Measurements from ENCODE around the gene BCAR3. TPM values are rescaled to one million over a fixed set of nuclear protein-coding genes. Genes with fewer than 3 reads are reported as not detected.
A peak's percentile ranks its signal among the peaks of the same experiment; 100 is the strongest.

The BCAR3 gene
- total and polyA plus RNA-seq, 7 experiments from 2014 or later, result 0.22 to 1.7 (median 0.84) TPM

DNA sequence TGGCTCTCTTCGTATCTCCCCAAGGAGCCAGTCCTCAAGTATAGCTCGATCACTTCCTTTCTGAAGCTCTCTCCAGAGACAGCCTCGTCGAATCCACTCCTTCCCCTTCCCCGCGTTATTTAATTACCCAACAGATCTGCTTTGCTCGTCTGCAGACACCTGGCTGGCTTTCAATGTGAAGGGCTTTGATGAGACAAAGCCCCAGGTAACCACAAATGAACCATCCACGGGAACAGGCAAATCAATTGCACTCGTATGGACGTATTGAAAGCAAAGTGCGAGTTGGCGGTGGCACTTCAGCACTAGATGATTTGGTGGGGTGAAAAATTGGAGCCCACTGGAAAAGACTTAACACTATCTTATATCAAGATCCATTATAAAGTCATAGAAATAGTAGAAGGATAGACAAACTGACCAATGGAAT is 364 bp upstream of the BCAR3 start:
- Histone ChIP-seq H3K4me1 (ENCODE audit: control insufficient read depth in 2 of 2, insufficient read depth in 2 of 2, low read length in 2 of 2) (peaks cover 0 to 3% of the 10 kb centered on the region in 2 donors), H3K9me3 (ENCODE audit: control insufficient read depth in 2 of 3, low read length in 3 of 3) (no peaks in the 10 kb centered on the region), H3K27me3 (ENCODE audit: control insufficient read depth in 2 of 2, insufficient read depth in 2 of 2, low read length in 2 of 2) (no peaks in the 10 kb centered on the region), H3K27ac (ENCODE audit: low read depth, low read length) (no peak overlapping the region), H3K36me3 (ENCODE audit: control insufficient read depth in 2 of 3, insufficient read depth in 3 of 3, low read length in 3 of 3) (no peaks in the 10 kb centered on the region), H3K4me3 (ENCODE audit: low read length) (peak overlapping the region; percentile 18)
- peaks cover 6 to 11% (median 11%) of the 10 kb centered on the region in 7 donors for H3K4me1 Mint-ChIP-seq
- H3K36me3 Mint-ChIP-seq, result peaks cover 0 to 5% (median 0%) of the 10 kb centered on the region in 5 donors
- ChIA-PET POLR2A (no interaction called here), CTCF (no interaction called here)
- peaks cover 0 to 1% (median 0%) of the 10 kb centered on the region in 11 donors for H3K9me3 Mint-ChIP-seq
- H3K27me3 Mint-ChIP-seq, result peaks cover 38 to 83% (median 56%) of the 10 kb centered on the region in 5 donors
- no peak overlapping the region for H3K27ac Mint-ChIP-seq
- H3K4me3 Mint-ChIP-seq, result peak overlapping the region; percentile 61 to 88 (median 72)
- ATAC-seq (no peak), DNase-seq (no peak)
- intact Hi-C loops (cut with micrococcal nuclease), result no loop called here

DNA sequence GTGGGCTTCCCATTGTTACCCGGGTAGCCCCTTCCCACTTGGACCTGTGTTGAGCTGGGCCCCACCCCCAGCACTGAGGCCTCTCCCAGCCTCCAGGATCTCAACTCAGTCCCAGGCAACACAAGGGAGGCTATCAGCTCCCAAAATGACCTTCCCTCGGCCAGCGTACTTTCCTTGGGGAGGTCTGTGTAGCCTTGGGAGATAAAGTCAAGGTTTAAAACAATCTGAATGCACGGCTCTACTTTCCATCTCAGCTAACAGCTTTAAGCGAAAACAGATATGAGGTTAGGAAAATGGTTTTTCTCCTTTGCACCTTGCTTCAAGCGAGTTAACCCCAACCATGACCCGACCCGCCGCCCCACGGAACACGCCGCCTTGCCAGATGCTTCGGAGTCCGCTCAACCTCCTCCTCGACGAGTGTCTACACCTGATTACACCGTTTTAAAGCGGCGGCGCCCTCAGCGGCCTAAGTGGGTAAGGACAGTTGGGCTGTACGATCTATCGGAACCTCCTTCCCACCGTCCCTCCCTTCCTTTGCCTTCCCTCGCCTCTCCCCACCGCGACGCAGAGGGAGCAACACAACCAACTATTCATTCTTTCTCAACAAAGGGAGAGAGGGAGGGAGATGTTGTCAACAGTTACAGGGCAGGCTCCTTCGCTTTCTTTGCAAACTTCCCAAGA is 1.1 kb downstream of the BCAR3 start:
- Histone ChIP-seq H3K27ac (ENCODE audit: low read depth, low read length) (no peak overlapping the region), H3K27me3 (ENCODE audit: control insufficient read depth in 2 of 2, insufficient read depth in 2 of 2, low read length in 2 of 2) (no peaks in the 10 kb centered on the region), H3K4me1 (ENCODE audit: control insufficient read depth in 2 of 2, insufficient read depth in 2 of 2, low read length in 2 of 2) (peaks cover 0 to 3% of the 10 kb centered on the region in 2 donors), H3K9me3 (ENCODE audit: control insufficient read depth in 2 of 3, low read length in 3 of 3) (no peaks in the 10 kb centered on the region), H3K36me3 (ENCODE audit: control insufficient read depth in 2 of 3, insufficient read depth in 3 of 3, low read length in 3 of 3) (no peaks in the 10 kb centered on the region), H3K4me3 (ENCODE audit: low read length) (no peak overlapping the region)
- peaks cover 0 to 5% (median 0%) of the 10 kb centered on the region in 5 donors for H3K36me3 Mint-ChIP-seq
- H3K27ac Mint-ChIP-seq, result peak overlapping the region in 1 of 9 donors; percentile 26
- DNase-seq (peak in 4 of 9 donors; percentile 4 to 38 (median 6)), ATAC-seq (peak; percentile 77)
- peaks cover 0 to 1% (median 0%) of the 10 kb centered on the region in 11 donors for H3K9me3 Mint-ChIP-seq
- peaks cover 6 to 11% (median 11%) of the 10 kb centered on the region in 7 donors for H3K4me1 Mint-ChIP-seq
- intact Hi-C loops (cut with micrococcal nuclease), result no loop called here
- H3K4me3 Mint-ChIP-seq, result peak overlapping the region; percentile 64 to 86 (median 74)
- ChIA-PET CTCF (no interaction called here), POLR2A (no interaction called here)
- H3K27me3 Mint-ChIP-seq, result peaks cover 38 to 76% (median 56%) of the 10 kb centered on the region in 5 donors

DNA sequence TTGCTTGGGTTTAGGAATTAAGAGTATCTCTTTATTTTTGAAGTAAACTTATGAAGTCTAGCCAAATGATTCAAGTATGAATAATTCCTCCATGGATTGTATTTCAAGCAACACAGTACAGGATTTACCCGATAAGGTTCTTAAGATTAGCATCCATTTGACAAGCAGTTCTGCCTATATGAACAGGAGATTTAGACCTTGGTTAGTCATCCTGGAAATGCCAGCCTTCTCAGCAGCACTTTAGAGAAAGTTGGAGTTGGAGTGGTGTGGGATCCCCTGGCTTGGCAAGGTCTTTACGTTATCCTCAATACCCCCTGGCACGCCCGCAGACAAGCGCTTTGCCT is 1.6 kb downstream of the BCAR3 start:
- ChIA-PET CTCF (no interaction called here), POLR2A (no interaction called here)
- no peak for ATAC-seq
- H3K9me3 ChIP-seq (ENCODE audit: control insufficient read depth in 2 of 3, low read length in 3 of 3), result no peaks in the 10 kb centered on the region
- H3K27ac ChIP-seq (ENCODE audit: low read depth, low read length), result no peak overlapping the region
- DNase-seq, result no peak
- H3K4me1 ChIP-seq (ENCODE audit: control insufficient read depth in 2 of 2, insufficient read depth in 2 of 2, low read length in 2 of 2), result peaks cover 0 to 3% of the 10 kb centered on the region in 2 donors
- no peak overlapping the region for H3K4me3 ChIP-seq (ENCODE audit: low read length)
- Mint-ChIP-seq H3K27me3 (peaks cover 41 to 74% (median 52%) of the 10 kb centered on the region in 5 donors), H3K4me3 (peak overlapping the region in 1 of 10 donors; percentile 64), H3K36me3 (peaks cover 0 to 5% (median 0%) of the 10 kb centered on the region in 5 donors), H3K4me1 (peaks cover 6 to 11% (median 11%) of the 10 kb centered on the region in 7 donors), H3K9me3 (peaks cover 0 to 1% (median 0%) of the 10 kb centered on the region in 11 donors), H3K27ac (no peak overlapping the region)
- intact Hi-C loops (cut with micrococcal nuclease), result no loop called here
- no peaks in the 10 kb centered on the region for H3K36me3 ChIP-seq (ENCODE audit: control insufficient read depth in 2 of 3, insufficient read depth in 3 of 3, low read length in 3 of 3)
- H3K27me3 ChIP-seq (ENCODE audit: control insufficient read depth in 2 of 2, insufficient read depth in 2 of 2, low read length in 2 of 2), result no peaks in the 10 kb centered on the region

DNA sequence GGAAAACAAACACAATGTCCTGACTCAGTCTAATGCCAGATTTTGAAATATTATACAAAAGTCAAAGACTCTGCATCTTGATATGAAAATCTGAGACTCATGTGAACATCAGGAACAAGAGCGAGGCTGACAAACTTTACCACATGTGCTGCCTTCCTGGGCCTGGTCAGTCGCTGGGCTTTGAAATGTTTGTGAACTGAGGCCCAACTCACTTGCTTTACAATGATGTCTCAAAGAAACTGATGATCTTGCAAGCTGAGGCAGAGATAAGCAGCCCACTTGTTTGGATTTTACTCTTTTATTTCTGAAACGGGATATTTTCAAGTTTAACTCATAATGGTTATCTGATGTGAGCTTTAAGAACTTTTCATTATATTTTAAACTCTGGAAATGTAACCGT is 2.1 kb downstream of the BCAR3 start:
- H3K9me3 Mint-ChIP-seq, result peaks cover 0 to 1% (median 0%) of the 10 kb centered on the region in 11 donors
- H3K27ac Mint-ChIP-seq, result no peak overlapping the region
- H3K27me3 ChIP-seq (ENCODE audit: control insufficient read depth in 2 of 2, insufficient read depth in 2 of 2, low read length in 2 of 2), result no peaks in the 10 kb centered on the region
- ATAC-seq, result no peak
- ChIA-PET POLR2A (no interaction called here), CTCF (no interaction called here)
- H3K9me3 ChIP-seq (ENCODE audit: control insufficient read depth in 2 of 3, low read length in 3 of 3), result no peaks in the 10 kb centered on the region
- H3K27ac ChIP-seq (ENCODE audit: low read depth, low read length), result no peak overlapping the region
- peaks cover 41 to 71% (median 52%) of the 10 kb centered on the region in 5 donors for H3K27me3 Mint-ChIP-seq
- no peaks in the 10 kb centered on the region for H3K36me3 ChIP-seq (ENCODE audit: control insufficient read depth in 2 of 3, insufficient read depth in 3 of 3, low read length in 3 of 3)
- peaks cover 6 to 11% (median 11%) of the 10 kb centered on the region in 7 donors for H3K4me1 Mint-ChIP-seq
- H3K4me1 ChIP-seq (ENCODE audit: control insufficient read depth in 2 of 2, insufficient read depth in 2 of 2, low read length in 2 of 2), result peaks cover 0 to 3% of the 10 kb centered on the region in 2 donors
- H3K4me3 Mint-ChIP-seq, result peak overlapping the region in 1 of 10 donors; percentile 7
- no peak overlapping the region for H3K4me3 ChIP-seq (ENCODE audit: low read length)
- DNase-seq, result no peak
- intact Hi-C loops (cut with micrococcal nuclease), result no loop called here
- peaks cover 0 to 5% (median 0%) of the 10 kb centered on the region in 5 donors for H3K36me3 Mint-ChIP-seq

DNA sequence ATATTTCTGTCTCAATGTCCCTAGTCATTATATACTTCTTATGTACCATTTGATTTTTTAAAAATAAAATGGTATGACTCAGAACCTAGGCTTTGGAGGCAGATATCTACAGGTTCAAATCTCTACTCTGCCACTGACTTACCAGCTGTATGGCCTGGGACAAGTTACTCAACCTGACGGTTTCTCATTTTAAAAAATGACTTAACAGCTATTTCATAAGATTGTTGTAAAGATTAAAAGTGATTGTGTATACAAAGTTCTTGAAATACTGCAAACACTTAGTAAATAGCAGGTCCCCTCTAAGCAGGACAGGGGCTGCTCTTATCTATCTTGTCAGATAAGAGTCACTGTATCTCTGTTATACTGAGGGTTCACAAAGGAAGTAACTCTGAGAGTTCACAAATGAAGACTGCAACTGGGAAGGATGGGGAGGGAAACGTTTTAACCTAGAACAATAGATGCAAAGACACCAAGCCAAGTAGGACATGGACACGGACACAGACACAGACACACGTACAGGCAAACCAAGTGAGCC is 2.6 kb downstream of the BCAR3 start:
- DNase-seq (no peak), ATAC-seq (no peak)
- no peaks in the 10 kb centered on the region for H3K9me3 ChIP-seq (ENCODE audit: control insufficient read depth in 2 of 3, low read length in 3 of 3)
- ChIA-PET POLR2A (no interaction called here), CTCF (no interaction called here)
- H3K4me3 ChIP-seq (ENCODE audit: low read length), result no peak overlapping the region
- Mint-ChIP-seq H3K9me3 (peaks cover 0 to 1% (median 0%) of the 10 kb centered on the region in 11 donors), H3K36me3 (peaks cover 0 to 5% (median 0%) of the 10 kb centered on the region in 5 donors), H3K27me3 (peaks cover 41 to 66% (median 47%) of the 10 kb centered on the region in 5 donors), H3K27ac (no peak overlapping the region), H3K4me3 (peak overlapping the region in 2 of 10 donors; percentile 21 to 26), H3K4me1 (peaks cover 6 to 11% (median 11%) of the 10 kb centered on the region in 7 donors)
- H3K36me3 ChIP-seq (ENCODE audit: control insufficient read depth in 2 of 3, insufficient read depth in 3 of 3, low read length in 3 of 3), result no peaks in the 10 kb centered on the region
- H3K27me3 ChIP-seq (ENCODE audit: control insufficient read depth in 2 of 2, insufficient read depth in 2 of 2, low read length in 2 of 2), result no peaks in the 10 kb centered on the region
- H3K27ac ChIP-seq (ENCODE audit: low read depth, low read length), result no peak overlapping the region
- intact Hi-C loops (cut with micrococcal nuclease), result no loop called here
- H3K4me1 ChIP-seq (ENCODE audit: control insufficient read depth in 2 of 2, insufficient read depth in 2 of 2, low read length in 2 of 2), result peaks cover 0 to 3% of the 10 kb centered on the region in 2 donors

DNA sequence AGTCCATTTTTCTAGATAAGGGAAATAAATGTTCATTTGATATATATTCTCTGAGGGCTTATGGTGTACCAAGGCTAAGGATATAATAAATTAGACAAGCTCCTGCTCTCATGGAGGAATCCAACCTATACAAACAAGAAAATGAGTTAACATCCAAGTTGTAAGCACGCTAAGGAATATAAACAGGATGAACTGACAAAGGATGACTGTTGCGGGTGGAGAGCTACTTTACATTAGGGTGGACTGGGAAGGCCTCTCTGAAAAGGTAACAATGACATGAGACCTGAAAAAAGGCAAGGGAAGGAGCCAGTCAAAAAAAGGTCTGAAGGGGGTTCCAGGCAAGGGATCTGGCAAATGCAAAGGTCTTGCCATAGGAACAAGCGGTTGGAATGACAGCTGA is 3.1 kb downstream of the BCAR3 start:
- Histone ChIP-seq H3K4me1 (ENCODE audit: control insufficient read depth in 2 of 2, insufficient read depth in 2 of 2, low read length in 2 of 2) (peaks cover 0 to 3% of the 10 kb centered on the region in 2 donors), H3K9me3 (ENCODE audit: control insufficient read depth in 2 of 3, low read length in 3 of 3) (no peaks in the 10 kb centered on the region), H3K27ac (ENCODE audit: low read depth, low read length) (no peak overlapping the region), H3K27me3 (ENCODE audit: control insufficient read depth in 2 of 2, insufficient read depth in 2 of 2, low read length in 2 of 2) (no peaks in the 10 kb centered on the region), H3K4me3 (ENCODE audit: low read length) (no peak overlapping the region), H3K36me3 (ENCODE audit: control insufficient read depth in 2 of 3, insufficient read depth in 3 of 3, low read length in 3 of 3) (no peaks in the 10 kb centered on the region)
- H3K4me1 Mint-ChIP-seq, result peaks cover 6 to 11% (median 11%) of the 10 kb centered on the region in 7 donors
- intact Hi-C loops (cut with micrococcal nuclease), result no loop called here
- ATAC-seq (no peak), DNase-seq (no peak)
- peaks cover 0 to 1% (median 0%) of the 10 kb centered on the region in 11 donors for H3K9me3 Mint-ChIP-seq
- ChIA-PET POLR2A (no interaction called here), CTCF (no interaction called here)
- H3K4me3 Mint-ChIP-seq, result no peak overlapping the region
- no peak overlapping the region for H3K27ac Mint-ChIP-seq
- peaks cover 0 to 5% (median 0%) of the 10 kb centered on the region in 5 donors for H3K36me3 Mint-ChIP-seq
- H3K27me3 Mint-ChIP-seq, result peaks cover 41 to 62% (median 45%) of the 10 kb centered on the region in 5 donors

Data from naive thymus-derived CD4-positive, alpha-beta T cell (primary cell).